SH-SY5Y (cell line): Measurements from ENCODE around the gene ASXL3.

ENCODE experiments used
- GATA2 ChIP-seq: IDR thresholded peaks from 2 replicates; pipeline ENCODE4 v1.6.1; 2011; ENCODE audit warnings: mild to moderate bottlenecking, low read depth, low read length
- GATA3 ChIP-seq: IDR thresholded peaks from 2 replicates; pipeline ENCODE4 v1.6.1; 2011; ENCODE audit warnings: low read depth, mild to moderate bottlenecking, low read length, moderate library complexity

GRCh38 chr18:33720133-33720532 lies 142.1 kb downstream of the ASXL3 start:
- TF ChIP-seq GATA2 (no peak), GATA3 (no peak)
